Loucy (cell line): ENCODE measurements around the gene VAV3.

Source experiments
- CTCF ChIP-seq: fragments of 200-600 bp; sonication (generic); conservative IDR thresholded peaks from 2 replicates; pipeline ENCODE4 v1.5.1; 2014; ENCODE audit warnings: mild to moderate bottlenecking, antibody characterized with exemption, low read length
- EZH2phosphoT487 ChIP-seq: fragments of 200-600 bp; IDR thresholded peaks from 2 replicates; pipeline ENCODE4 v1.6.1; 2018; ENCODE audit warnings: antibody characterized with exemption, mild to moderate bottlenecking, moderate library complexity, borderline replicate concordance

- TF ChIP-seq CTCF = no peak
- no peak for TF ChIP-seq EZH2phosphoT487
These were observed 16.3 kb upstream of the VAV3 start for GRCh38 chr1:107981277-107981676.
